Activated CD8-positive, alpha-beta memory T cell treated with anti-CD3 and anti-CD28 coated beads for 1 hour (primary cell): ENCODE measurements around the gene DNAAF2.
"Not testable (repeated sequence)": the region's sequence is repeated elsewhere in the genome, so short reads cannot be mapped to it uniquely, and the experiment has no call there.

Source experiments
- DNase-seq, 2 donors: peaks; one replicate each; pipeline ENCODE4 v3.0.0-alpha.2; 2020; ENCODE audit warnings: low read depth in 1 of 2; ENCODE audit errors: extremely low read depth in 1 of 2

The DNAAF2 gene

GRCh38 chr14:49622022-49622607 is 12.9 kb downstream of the DNAAF2 start:
- no peak for DNase-seq

- DNase-seq, result peak in 1 of 2 donors; percentile 32
Measured at GRCh38 chr14:49621114-49621881, 13.7 kb downstream of the DNAAF2 start.

GRCh38 chr14:49620182-49621113 is 14.6 kb downstream of the DNAAF2 start, which contains the start of the genes MGAT2 and RPL36AL:
TSS of gene MGAT2 (plus strand) at chr14:49620799. CDS start at chr14:49621269, 470 bp downstream.
TSS of gene RPL36AL (minus strand) at chr14:49620626. CDS start at chr14:49619104, 1,522 bp downstream.
- peak; percentile 85 to 87 for DNase-seq

GRCh38 chr14:49619730-49620129 is 15.3 kb downstream of the DNAAF2 start:
- DNase-seq, result no peak

- not testable (repeated sequence) for DNase-seq
Measured at GRCh38 chr14:49619273-49619672, 15.8 kb downstream of the DNAAF2 start.

- DNase-seq, result no peak
Measured at GRCh38 chr14:49617852-49618519, 17.1 kb downstream of the DNAAF2 start.

- DNase-seq, result no peak
Measured at GRCh38 chr14:49615776-49616175, 19.3 kb downstream of the DNAAF2 start.

GRCh38 chr14:49614196-49614595 is 20.8 kb downstream of the DNAAF2 start:
- no peak for DNase-seq

- no peak for DNase-seq
Measured at GRCh38 chr14:49612671-49613070, 22.4 kb downstream of the DNAAF2 start.

- no peak for DNase-seq
Measured at GRCh38 chr14:49612251-49612650, 22.8 kb downstream of the DNAAF2 start.

GRCh38 chr14:49607583-49607982 is 27.5 kb downstream of the DNAAF2 start:
- no peak for DNase-seq

- DNase-seq, result peak; percentile 57 to 78
Measured at GRCh38 chr14:49598485-49599300, 36.4 kb downstream of the DNAAF2 start, which contains the start of gene LRR1. TSS of gene LRR1 (plus strand) at chr14:49598940. CDS start at chr14:49599021, 81 bp downstream.

- DNase-seq, result no peak
Measured at GRCh38 chr14:49598189-49598484, 36.9 kb downstream of the DNAAF2 start.

GRCh38 chr14:49594347-49595091 is 40.5 kb downstream of the DNAAF2 start:
- DNase-seq, result no peak

GRCh38 chr14:49593016-49593415 is 42.0 kb downstream of the DNAAF2 start:
- DNase-seq, result no peak

- DNase-seq, result no peak
Measured at GRCh38 chr14:49589387-49589786, 45.7 kb downstream of the DNAAF2 start.

GRCh38 chr14:49586673-49587460 is 48.2 kb downstream of the DNAAF2 start:
- no peak for DNase-seq
